Embryonic facial prominence (tissue), 1 donor: ENCODE results near the gene EXD3.

Experiments used
- DNase-seq: peaks from one replicate; pipeline ENCODE4 v3.0.0-alpha.2; 2016; ENCODE audit errors: extremely low spot score

Gene EXD3

GRCh38 chr9:137365552-137366444 is 57.2 kb downstream of the EXD3 start:
- no peak for DNase-seq

GRCh38 chr9:137365056-137365455 is 57.9 kb downstream of the EXD3 start:
- DNase-seq = no peak

GRCh38 chr9:137359850-137360249 is 63.1 kb downstream of the EXD3 start:
- no peak for DNase-seq

- DNase-seq = no peak
These were observed 64.8 kb downstream of the EXD3 start for GRCh38 chr9:137358126-137358525.

- DNase-seq = no peak
These were observed 65.8 kb downstream of the EXD3 start for GRCh38 chr9:137357166-137357565.

GRCh38 chr9:137355761-137356365 is 67.1 kb downstream of the EXD3 start:
- no peak for DNase-seq

GRCh38 chr9:137354845-137355760 is 67.9 kb downstream of the EXD3 start:
- no peak for DNase-seq

GRCh38 chr9:137354153-137354844 is 68.7 kb downstream of the EXD3 start:
- DNase-seq = no peak

- DNase-seq = no peak
These were observed 69.5 kb downstream of the EXD3 start for GRCh38 chr9:137353223-137354152.

GRCh38 chr9:137352511-137353222 is 70.3 kb downstream of the EXD3 start:
- DNase-seq = no peak

- no peak for DNase-seq
These were observed 71.0 kb downstream of the EXD3 start for GRCh38 chr9:137351781-137352501.

GRCh38 chr9:137350696-137351584 is 72.0 kb downstream of the EXD3 start:
- DNase-seq = no peak

- no peak for DNase-seq
These were observed 73.4 kb downstream of the EXD3 start for GRCh38 chr9:137349471-137350033.

- no peak for DNase-seq
These were observed 74.0 kb downstream of the EXD3 start for GRCh38 chr9:137348769-137349470.

- DNase-seq = no peak
These were observed 75.0 kb downstream of the EXD3 start for GRCh38 chr9:137347928-137348327.

- no peak for DNase-seq
These were observed 80.5 kb downstream of the EXD3 start for GRCh38 chr9:137342482-137342881.

GRCh38 chr9:137341227-137341626 is 81.7 kb downstream of the EXD3 start:
- DNase-seq = no peak
